ENCODE results near the gene OXSR1. TPM values are rescaled to one million over a fixed set of nuclear protein-coding genes. Genes with fewer than 3 reads are reported as not detected.
A peak's percentile ranks its signal among the peaks of the same experiment; 100 is the strongest.
"Not testable (repeated sequence)": the region's sequence is repeated elsewhere in the genome, so short reads cannot be mapped to it uniquely, and the experiment has no call there.

OXSR1 gene
- total RNA-seq, 4 donors from 2014 or later: 27.0 to 46.7 (median 32.9) TPM

GRCh38 chr3:38133557-38134405 is 31.6 kb upstream of the OXSR1 start:
- TF ChIP-seq POLR2A (IDR thresholded peaks at IDR 0.05; ENCODE audit: low read depth): no peak
- no peak for TF ChIP-seq POLR2AphosphoS5 (IDR thresholded peaks at IDR 0.05)
- DNase-seq (ENCODE audit: extremely low spot score): no peak
- Histone ChIP-seq H3K36me3 (peaks cover 19 to 64% (median 62%) of the 10 kb centered on the region in 4 donors), H3K27me3 (no peaks in the 10 kb centered on the region), H3K27ac (replicated peaks in 1 of 4) (no peak overlapping the region), H3K4me1 (peaks cover 26 to 48% (median 32%) of the 10 kb centered on the region in 4 donors), H3K4me3 (no peak overlapping the region), H3K9me3 (no peaks in the 10 kb centered on the region)
- WGBS: 96% methylated on average over 9 of the region's 10 CpGs
- intact Hi-C loops (cut with DNase I): no loop called here

- H3K9me3 ChIP-seq; DNase-seq (ENCODE audit: extremely low spot score); H3K27ac ChIP-seq (replicated peaks in 1 of 4); H3K27me3 ChIP-seq; H3K4me3 ChIP-seq: not testable (repeated sequence)
- Histone ChIP-seq H3K36me3 (peaks cover 12 to 56% (median 54%) of the 10 kb centered on the region in 4 donors), H3K4me1 (peaks cover 33 to 57% (median 37%) of the 10 kb centered on the region in 4 donors)
- 86% methylated on average over 10 of the region's 10 CpGs for WGBS
- intact Hi-C loops (cut with DNase I): loop anchor here (5.0 kb wide), 2 partner anchors 113 to 318 kb away; partner anchors contain the start of gene ACVR2B
Measured at GRCh38 chr3:38134517-38135143, 30.7 kb upstream of the OXSR1 start.

- Histone ChIP-seq H3K4me1 (peaks cover 32 to 64% (median 45%) of the 10 kb centered on the region in 4 donors), H3K4me3 (peak overlapping the region; percentile 94 to 98 (median 94)), H3K36me3 (peaks cover 11 to 50% (median 44%) of the 10 kb centered on the region in 4 donors), H3K27ac (replicated peaks in 1 of 4) (peak overlapping the region in 2 of 4 donors; percentile 94 to 97)
- H3K9me3 ChIP-seq; DNase-seq (ENCODE audit: extremely low spot score); H3K27me3 ChIP-seq: not testable (repeated sequence)
- intact Hi-C loops (cut with DNase I): loop anchor here (5.0 kb wide), 2 partner anchors 112 to 317 kb away; partner anchors contain the start of gene ACVR2B
- 70% methylated on average over 10 of the region's 10 CpGs for WGBS
Measured at GRCh38 chr3:38135621-38136277, 29.6 kb upstream of the OXSR1 start.

- H3K9me3 ChIP-seq: no peaks in the 10 kb centered on the region
- H3K27ac ChIP-seq (replicated peaks in 1 of 4): peak overlapping the region; percentile 82 to 97 (median 93)
- 0% methylated on average over 11 of the region's 20 CpGs for WGBS
- no peaks in the 10 kb centered on the region for H3K27me3 ChIP-seq
- no peak for DNase-seq (ENCODE audit: extremely low spot score)
- TF ChIP-seq EP300 (IDR thresholded peaks at IDR 0.05): no peak
- TF ChIP-seq POLR2AphosphoS5 (IDR thresholded peaks at IDR 0.05): no peak
- no peak for TF ChIP-seq POLR2A (IDR thresholded peaks at IDR 0.05; ENCODE audit: low read depth)
- TF ChIP-seq CTCF (IDR thresholded peaks at IDR 0.05): no peak
- intact Hi-C loops (cut with DNase I): loop anchor here (5.0 kb wide), 2 partner anchors 111 to 316 kb away; partner anchors contain the start of gene ACVR2B
- H3K4me3 ChIP-seq: peak overlapping the region; percentile 94 to 98 (median 94)
- H3K4me1 ChIP-seq: peaks cover 29 to 65% (median 46%) of the 10 kb centered on the region in 4 donors
- H3K36me3 ChIP-seq: peaks cover 5 to 50% (median 44%) of the 10 kb centered on the region in 4 donors
Measured at GRCh38 chr3:38136393-38136776, 29.0 kb upstream of the OXSR1 start.

- TF ChIP-seq CTCF (IDR thresholded peaks at IDR 0.05) (no peak), POLR2A (IDR thresholded peaks at IDR 0.05; ENCODE audit: low read depth) (peak; percentile 79), POLR2AphosphoS5 (IDR thresholded peaks at IDR 0.05) (peak; percentile 83 to 98)
- peak within 1 kb of the TSS; percentile 92 to 97 (median 94) for H3K27ac ChIP-seq (replicated peaks in 1 of 4)
- 0% methylated on average over 22 of the region's 66 CpGs for WGBS
- peaks cover 29 to 62% (median 46%) of the 10 kb centered on the region in 4 donors for H3K4me1 ChIP-seq
- no peaks in the 10 kb centered on the region for H3K27me3 ChIP-seq
- H3K36me3 ChIP-seq: peaks cover under 1 to 50% (median 44%) of the 10 kb centered on the region in 4 donors
- peak; percentile 100 for DNase-seq (ENCODE audit: extremely low spot score)
- intact Hi-C loops (cut with DNase I): loop anchor here (5.0 kb wide), 2 partner anchors 110 to 315 kb away; partner anchors contain the start of gene ACVR2B
- H3K4me3 ChIP-seq: peak within 1 kb of the TSS; percentile 94 to 98 (median 94)
- H3K9me3 ChIP-seq: no peaks in the 10 kb centered on the region
Measured at GRCh38 chr3:38136777-38137614, 28.3 kb upstream of the OXSR1 start, which contains the start of gene ACAA1. ACAA1 (minus strand) TSS chr3:38137127; CDS start chr3:38137035, 92 bp downstream.

Measured in esophagus muscularis mucosa (tissue), 4 donors.